T1000 (cell line): ENCODE results near the gene SYCP2.
"Not testable (repeated sequence)": the region's sequence is repeated elsewhere in the genome, so short reads cannot be mapped to it uniquely, and the experiment has no call there.

Source experiments
- DNase-seq: peaks from one replicate; lab custom pipeline; 2025; ENCODE audit warnings: mixed read lengths; lab: John Stamatoyannopoulos, UW

The SYCP2 gene

DNA sequence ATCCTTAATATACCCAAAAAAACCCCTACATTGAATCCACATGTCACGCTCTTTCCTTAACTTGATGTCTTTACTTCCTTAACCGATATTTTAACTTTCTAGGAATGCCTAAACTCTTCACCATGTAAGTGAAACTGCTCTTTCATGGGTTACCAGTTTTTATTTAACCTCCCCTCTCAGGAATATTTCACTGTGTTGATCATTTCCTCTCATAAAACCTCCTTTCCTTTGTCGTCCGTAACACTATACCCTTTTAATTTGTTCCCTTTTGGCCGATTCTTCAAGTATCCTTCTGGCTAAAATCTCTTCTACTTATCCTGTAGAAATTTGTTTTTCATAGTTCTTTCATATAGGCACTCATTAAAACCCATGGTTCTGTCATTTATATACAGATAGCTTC lies 24.6 kb downstream of the SYCP2 start:
- no peak for DNase-seq

DNA sequence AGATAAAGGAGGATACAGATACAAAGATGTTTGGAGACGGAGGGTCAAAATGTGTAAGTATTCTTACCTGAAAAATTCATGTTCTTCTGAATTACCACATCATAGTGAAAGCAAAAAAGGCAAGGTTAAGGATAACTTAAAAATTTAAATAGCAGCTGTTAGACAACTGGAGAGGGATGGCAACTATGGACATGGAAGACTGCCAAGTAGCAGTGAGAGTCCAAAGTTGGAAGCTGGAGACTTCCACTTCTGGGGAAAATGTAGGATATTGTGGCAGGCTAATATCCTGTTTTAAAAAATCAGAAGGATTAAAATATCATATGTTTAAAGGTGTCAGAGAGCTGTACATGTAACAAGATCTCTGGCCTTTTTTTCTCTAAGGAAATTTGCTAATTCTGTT lies 29.8 kb downstream of the SYCP2 start:
- DNase-seq, result no peak

DNA sequence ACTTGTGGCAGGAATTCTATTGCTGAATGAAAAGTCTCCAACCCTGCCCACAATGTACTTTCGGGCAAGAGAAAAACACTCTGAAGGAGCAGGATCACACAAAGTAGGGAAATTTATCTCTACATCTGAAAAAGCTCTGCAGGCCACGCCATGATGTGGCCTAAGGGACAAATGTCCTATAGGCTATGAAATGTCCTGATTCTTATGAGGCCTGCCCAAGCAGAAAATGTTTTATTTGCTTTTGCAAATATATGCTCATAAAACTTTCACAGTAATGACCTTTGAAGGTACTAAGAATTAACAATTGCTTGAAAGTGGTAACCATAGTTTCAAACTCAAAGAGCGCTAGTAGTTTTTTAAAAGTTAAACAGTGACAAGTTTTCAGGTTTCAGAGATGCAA lies 31.0 kb downstream of the SYCP2 start:
- DNase-seq, result no peak

- DNase-seq, result no peak
Observed at GRCh38 chr20:59895908-59896307, 37.5 kb downstream of the SYCP2 start.

DNA sequence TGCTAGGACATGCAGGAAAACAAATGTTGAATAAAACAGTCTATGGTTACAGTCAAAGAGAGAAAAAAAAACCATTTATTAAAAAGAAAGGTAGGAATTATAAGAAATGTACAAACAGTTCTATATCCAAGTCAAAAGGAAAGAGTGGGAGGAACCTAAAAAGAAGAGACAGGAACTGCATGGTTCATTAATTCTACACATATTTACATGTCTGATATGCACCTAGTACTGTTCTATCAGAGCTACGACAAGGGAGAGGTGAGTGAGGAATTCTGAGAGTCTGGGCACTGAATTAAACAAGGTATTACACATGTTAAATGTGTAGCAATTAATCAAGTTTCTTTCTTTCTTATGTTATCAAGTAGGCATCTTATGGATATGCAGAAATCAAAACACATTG lies 41.9 kb downstream of the SYCP2 start:
- DNase-seq, result no peak

DNA sequence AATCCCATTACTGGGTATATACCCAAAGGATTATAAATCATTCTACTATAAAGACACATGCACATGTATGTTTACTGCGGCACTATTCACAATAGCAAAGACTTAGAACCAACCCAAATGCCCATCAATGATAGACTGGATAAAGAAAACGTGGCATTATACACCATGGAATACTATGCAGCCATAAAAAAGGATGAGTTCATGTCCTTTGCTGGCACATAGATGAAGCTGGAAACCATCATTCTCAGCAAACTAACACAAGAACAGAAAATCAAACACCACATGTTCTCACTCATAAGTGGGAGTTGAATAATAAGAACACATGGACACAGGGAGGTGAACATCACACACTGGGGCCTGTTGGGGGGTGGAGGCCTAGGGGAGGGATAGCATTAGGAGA lies 43.4 kb downstream of the SYCP2 start:
- not testable (repeated sequence) for DNase-seq

- no peak for DNase-seq
Observed at GRCh38 chr20:59888050-59888449, 45.4 kb downstream of the SYCP2 start.

- DNase-seq, result no peak
Observed at GRCh38 chr20:59884494-59884893, 48.9 kb downstream of the SYCP2 start.

GRCh38 chr20:59880198-59880597 lies 53.2 kb downstream of the SYCP2 start:
- no peak for DNase-seq

GRCh38 chr20:59873409-59873808 lies 60.0 kb downstream of the SYCP2 start:
- DNase-seq, result no peak

DNA sequence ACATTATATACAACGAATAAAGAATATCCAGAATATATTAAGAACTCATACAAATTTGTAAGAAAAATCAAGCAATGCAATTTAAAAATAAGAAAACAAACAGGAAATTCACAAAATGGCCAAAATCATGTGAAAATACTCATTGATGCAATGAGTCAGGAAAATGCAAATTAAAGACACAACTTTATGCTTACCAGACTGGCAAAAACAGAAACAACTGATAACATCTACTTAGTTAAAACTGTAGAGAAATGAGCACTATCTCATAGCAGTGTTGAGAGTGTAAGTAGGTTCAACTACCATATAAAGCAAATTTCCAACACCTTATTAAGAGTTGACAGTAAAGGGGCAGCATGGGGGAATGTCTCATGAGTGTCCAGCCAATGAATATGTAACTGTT lies 62.3 kb downstream of the SYCP2 start:
- no peak for DNase-seq

GRCh38 chr20:59866338-59866737 lies 67.1 kb downstream of the SYCP2 start:
- no peak for DNase-seq

DNA sequence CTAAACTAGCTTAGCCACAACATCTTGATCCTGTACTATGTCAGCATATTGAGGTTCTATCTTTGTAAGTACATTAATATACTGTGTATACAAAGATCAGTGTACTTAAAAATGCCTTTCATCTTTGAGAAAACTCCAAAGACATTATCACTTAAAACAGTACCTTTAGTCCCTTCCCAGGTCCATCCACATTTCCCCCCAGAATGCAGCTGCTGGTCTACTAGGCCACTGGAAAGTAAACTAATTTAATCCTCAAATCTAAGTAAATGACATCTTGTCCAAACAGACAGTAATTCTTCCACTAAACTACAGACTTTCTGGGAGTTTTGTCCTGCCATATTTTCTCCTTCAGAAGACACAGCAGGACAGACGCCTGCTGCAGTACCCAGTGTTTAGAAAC lies 68.7 kb downstream of the SYCP2 start:
- DNase-seq, result no peak

GRCh38 chr20:59863058-59863457 lies 70.4 kb downstream of the SYCP2 start:
- no peak for DNase-seq

DNA sequence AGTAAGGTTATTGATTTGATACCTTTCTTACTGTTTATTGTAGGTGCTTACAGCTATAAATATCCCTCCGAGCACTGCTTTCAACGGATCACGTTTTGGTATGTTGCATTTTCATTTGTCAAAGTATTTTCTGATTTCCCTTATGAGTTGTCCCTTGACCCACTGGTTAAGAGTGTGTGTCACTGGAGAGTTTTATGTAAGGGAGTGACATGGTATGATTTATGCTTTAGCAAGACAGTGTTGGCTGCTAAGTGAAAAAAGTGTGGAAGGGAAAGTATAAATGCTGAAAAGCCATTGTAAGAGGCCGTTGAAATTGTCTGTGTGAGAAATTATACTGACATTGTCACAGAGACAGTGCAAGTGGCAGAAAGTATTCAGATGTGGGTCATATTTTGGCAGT lies 72.0 kb downstream of the SYCP2 start:
- no peak for DNase-seq

DNA sequence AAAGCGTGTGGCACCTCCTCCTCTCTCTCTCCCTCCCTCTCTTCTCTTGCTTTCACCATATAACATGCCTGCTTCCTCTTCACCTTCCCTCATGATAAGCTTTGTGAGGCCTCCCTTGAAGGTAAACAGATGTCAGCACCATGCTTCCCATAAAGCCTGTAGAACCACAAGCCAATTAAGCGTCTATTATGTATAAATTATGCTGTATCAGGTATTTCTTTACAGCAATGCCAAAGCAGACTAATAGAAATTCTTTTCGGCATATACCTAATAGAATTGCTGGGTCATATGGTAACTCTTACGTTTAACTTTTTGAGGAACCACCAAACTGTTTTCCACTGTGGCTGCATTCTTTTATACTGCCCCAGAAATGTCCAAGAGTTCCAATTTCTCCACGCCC lies 75.0 kb downstream of the SYCP2 start:
- no peak for DNase-seq

DNA sequence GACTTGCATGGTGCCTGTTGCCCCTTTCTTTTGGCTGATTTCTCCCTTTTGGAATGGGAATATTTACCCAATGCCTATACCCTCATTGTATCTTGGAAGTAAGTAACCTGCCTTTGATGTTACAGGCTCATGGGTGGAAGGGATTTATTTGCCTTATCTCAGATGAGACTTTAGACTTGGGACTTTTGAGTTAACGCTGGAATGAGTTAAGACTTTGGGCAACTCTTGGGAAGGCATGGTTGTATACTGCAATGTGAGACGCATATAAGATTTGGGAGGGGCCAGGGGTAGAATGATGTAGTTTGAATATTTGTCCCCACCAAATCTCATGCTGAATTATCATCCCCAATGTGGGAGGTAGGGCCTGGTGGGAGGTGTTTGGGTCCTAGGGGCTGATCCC lies 75.5 kb downstream of the SYCP2 start:
- no peak for DNase-seq

- not testable (repeated sequence) for DNase-seq
Observed at GRCh38 chr20:59856941-59857340, 76.5 kb downstream of the SYCP2 start.

DNA sequence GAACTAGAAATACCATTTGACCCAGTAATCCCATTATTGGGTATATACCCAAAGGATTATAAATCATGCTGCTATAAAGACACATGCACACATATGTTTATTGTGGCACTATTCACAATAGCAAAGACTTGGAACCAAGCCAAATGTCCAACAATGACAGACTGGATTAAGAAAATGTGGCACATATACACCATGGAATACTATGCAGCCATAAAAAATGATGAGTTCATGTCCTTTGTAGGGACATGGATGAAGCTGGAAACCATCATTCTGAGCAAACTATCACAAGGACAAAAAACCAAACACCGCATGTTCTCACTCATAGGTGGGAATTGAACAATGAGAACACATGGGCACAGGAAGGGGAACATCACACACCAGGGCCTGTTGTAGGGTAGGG lies 76.9 kb downstream of the SYCP2 start:
- DNase-seq, result not testable (repeated sequence)

GRCh38 chr20:59850018-59850641 lies 83.3 kb downstream of the SYCP2 start:
- DNase-seq, result no peak

DNA sequence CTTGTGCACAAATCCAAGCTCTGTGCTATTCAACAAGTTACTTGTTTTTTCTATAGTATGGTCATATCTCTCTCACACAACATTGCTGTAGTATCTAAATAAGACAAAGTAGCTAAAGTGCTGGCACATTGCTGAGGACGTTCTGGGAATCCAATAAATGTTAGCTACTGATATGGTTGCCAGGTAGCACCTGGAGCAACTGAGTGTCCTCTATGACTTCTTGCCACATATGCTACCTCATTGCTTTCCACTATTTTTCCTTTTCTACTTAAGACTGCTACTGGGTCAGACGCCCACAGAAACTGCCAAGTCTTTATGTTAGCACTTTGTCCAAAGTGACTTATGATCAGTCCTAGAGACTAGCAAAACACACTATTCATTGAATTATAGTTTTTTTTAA lies 85.3 kb downstream of the SYCP2 start:
- DNase-seq, result no peak

DNA sequence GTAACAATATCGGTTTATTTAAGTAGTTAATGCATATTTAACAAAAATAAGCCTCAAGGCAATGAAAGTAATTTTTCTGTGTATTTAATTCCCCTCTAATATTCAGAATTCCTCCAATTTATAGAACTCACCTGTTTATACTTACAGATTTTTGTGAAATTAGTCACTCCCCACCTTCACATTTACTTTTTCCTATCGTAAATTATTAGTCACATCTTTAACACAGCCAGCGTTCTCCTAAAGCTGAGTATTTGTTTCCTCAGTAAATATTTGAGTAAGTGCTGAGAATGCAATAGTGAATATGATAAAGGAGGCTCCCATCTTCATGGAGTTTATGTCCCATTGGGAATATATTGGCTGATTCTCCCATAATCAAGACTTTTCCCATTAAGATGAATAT lies 88.0 kb downstream of the SYCP2 start:
- no peak for DNase-seq

DNA sequence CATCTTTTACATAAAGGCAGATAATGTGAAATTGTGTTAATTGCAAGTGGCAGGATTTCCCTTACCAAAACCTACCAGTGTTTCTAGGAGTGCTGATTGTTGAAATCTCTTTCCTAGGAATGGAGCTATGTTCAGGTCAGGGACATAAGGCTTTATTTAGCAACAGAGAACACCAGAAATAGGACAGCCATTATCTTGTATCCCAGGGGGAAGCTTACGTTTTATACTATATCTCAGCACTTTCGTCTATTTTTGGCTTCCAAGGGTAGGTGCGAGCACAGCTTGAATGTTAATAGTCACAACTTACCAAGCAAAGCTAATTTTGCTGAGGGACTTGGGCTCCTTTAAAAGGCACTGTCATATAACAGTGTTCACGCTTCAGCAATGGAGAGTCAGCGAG lies 94.0 kb downstream of the SYCP2 start:
- no peak for DNase-seq

DNA sequence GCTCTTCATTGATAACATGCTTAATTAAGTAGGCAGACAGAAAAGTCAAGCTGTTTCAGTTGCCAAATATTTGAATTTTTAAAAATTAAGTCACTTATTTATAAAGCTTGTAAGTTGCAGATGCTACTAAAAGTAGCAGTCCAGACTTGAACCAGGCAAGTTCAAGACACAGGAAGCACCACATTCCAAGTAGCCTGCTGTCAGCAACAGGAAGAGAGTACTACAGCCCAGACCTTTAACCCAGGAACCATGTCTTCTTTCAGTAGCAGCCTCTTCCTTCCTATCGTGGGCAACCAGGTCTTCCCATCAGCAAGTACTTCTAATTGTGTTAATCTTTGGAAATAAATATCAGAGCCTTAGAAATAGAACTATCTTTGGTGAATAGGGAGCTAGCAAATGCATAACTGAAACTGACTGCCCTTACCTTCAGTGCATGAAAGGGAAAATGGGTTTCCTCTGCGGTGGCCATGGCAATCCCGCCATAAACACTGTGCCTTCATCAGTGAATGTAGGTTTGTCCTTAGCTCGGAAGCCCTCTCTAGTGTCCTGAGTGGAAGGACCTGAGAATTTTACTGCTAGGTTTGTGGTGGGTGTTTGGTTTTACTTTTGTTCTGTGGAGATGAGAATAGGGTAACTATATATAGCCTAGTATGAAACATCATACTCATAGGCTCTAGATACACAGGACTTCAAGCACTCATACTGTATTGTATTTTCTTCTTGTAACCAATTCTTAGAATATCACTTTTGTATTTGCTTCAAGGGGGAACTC lies 95.6 kb downstream of the SYCP2 start:
- DNase-seq, result no peak
